HepG2 (cell line): ENCODE results near the gene SMIM14. TPM values are rescaled to one million over a fixed set of nuclear protein-coding genes. Genes with fewer than 3 reads are reported as not detected.
A peak's percentile ranks its signal among the peaks of the same experiment; 100 is the strongest.

Experiments
- AKNA ChIP-seq: sonication (generic); formaldehyde crosslinking; IDR thresholded peaks from 2 replicates; pipeline ENCODE4 v1.4.0; 2020; ENCODE audit warnings: missing genetic modification reagents, borderline replicate concordance
- MTA1 ChIP-seq: sonication (generic); formaldehyde crosslinking; IDR thresholded peaks from 2 replicates; pipeline ENCODE4 v1.4.0; 2020; ENCODE audit warnings: missing genetic modification reagents, mild to moderate bottlenecking, borderline replicate concordance
- MYC ChIP-seq: sonication (generic); formaldehyde crosslinking; IDR thresholded peaks from 2 replicates; pipeline ENCODE4 v1.9.0; 2021; ENCODE audit warnings: missing genetic modification reagents, borderline replicate concordance
- MYNN ChIP-seq: sonication (generic); formaldehyde crosslinking; IDR thresholded peaks from 2 replicates; pipeline ENCODE4 v1.4.0; 2020; ENCODE audit warnings: mild to moderate bottlenecking, low read depth, missing genetic modification reagents
- NFE2L2 ChIP-seq: fragments of 150-350 bp; IDR thresholded peaks from 2 replicates; pipeline ENCODE4 v1.6.1; 2014; ENCODE audit warnings: low read length
- NFYB ChIP-seq: sonication (generic); formaldehyde crosslinking; IDR thresholded peaks from 2 replicates; pipeline ENCODE4 v1.4.0; 2020; ENCODE audit warnings: missing genetic modification reagents
- NR0B2 ChIP-seq: sonication (generic); formaldehyde crosslinking; IDR thresholded peaks from 2 replicates; pipeline ENCODE4 v1.4.0; 2020; ENCODE audit warnings: mild to moderate bottlenecking, missing genetic modification reagents
- NR2F6 ChIP-seq, 2 experiments: IDR thresholded peaks; 2 replicates each; pipeline ENCODE4 v1.6.1; 2016; ENCODE audit warnings: antibody characterized with exemption in 1 of 2, mild to moderate bottlenecking in 1 of 2
- SRY ChIP-seq: sonication (generic); formaldehyde crosslinking; IDR thresholded peaks from 2 replicates; pipeline ENCODE4 v1.8.0; 2022; ENCODE audit warnings: mild to moderate bottlenecking, missing genetic modification reagents
- ZHX2 ChIP-seq, 2 experiments: sonication (generic) in 1 of 2; formaldehyde crosslinking in 1 of 2; IDR thresholded peaks; 2 replicates each; pipeline versions ENCODE4 v1.6.1 to v1.9.0; 2014 to 2022; ENCODE audit warnings: antibody characterized with exemption in 1 of 2, borderline replicate concordance in 1 of 2, inconsistent platforms in 1 of 2, low read depth in 1 of 2, missing genetic modification reagents in 1 of 2
- ZNF121 ChIP-seq: sonication (generic); formaldehyde crosslinking; IDR thresholded peaks from 2 replicates; pipeline ENCODE4 v1.5.0; 2020; ENCODE audit warnings: mild to moderate bottlenecking, missing genetic modification reagents
- ZNF292 ChIP-seq: sonication (generic); formaldehyde crosslinking; IDR thresholded peaks from 2 replicates; pipeline ENCODE4 v1.8.1; 2022; ENCODE audit warnings: mild to moderate bottlenecking, low read depth, missing genetic modification reagents, borderline replicate concordance
- ZNF354B ChIP-seq: sonication (generic); formaldehyde crosslinking; IDR thresholded peaks from 2 replicates; pipeline ENCODE4 v1.8.0; 2022; ENCODE audit warnings: mild to moderate bottlenecking, missing genetic modification reagents
- ZNF572 ChIP-seq: sonication (generic); formaldehyde crosslinking; IDR thresholded peaks from 2 replicates; pipeline ENCODE4 v1.5.1; 2020; ENCODE audit warnings: mild to moderate bottlenecking, missing genetic modification reagents
- polyA plus RNA-seq, 8 experiments: library from polyadenylated mRNA; depleted of rRNA in 3 of 8; stranded (reverse) in 7 of 8; unstranded in 1 of 8; fragments of >200 nt; fragmentation: Illumina TruSeq in 4 of 8; extraction: Trizol in 4 of 8; gene quantifications; 2 replicates each; pipeline versions ENCODE4 v1.2.1 to v1.2.3, GENCODE V29; 2011 to 2016; ENCODE audit warnings: low read depth in 4 of 8, missing spikeins in 1 of 8, mixed read lengths in 1 of 8; ENCODE audit not compliant: insufficient read depth in 1 of 8
- total RNA-seq, 5 experiments: library from RNA; depleted of rRNA; stranded (reverse); fragments of >200 nt; fragmentation: Illumina TruSeq; extraction: Trizol; gene quantifications; 2 replicates each; pipeline ENCODE4 v1.2.3, GENCODE V29; 2016; ENCODE audit warnings: low read depth in 1 of 5
- TF ChIP-seq, protein P1 (sequence below): fragments of 450-650 bp; IDR thresholded peaks from 2 replicates; pipeline ENCODE4 v1.6.1; 2017

The SMIM14 gene
- total and polyA plus RNA-seq, 2 of the 13 experiments (the other 11 are each of a cell fraction or from before 2014, with no cell fraction given): 16.3 to 28.1 TPM

- TF ChIP-seq AKNA (CRISPR knock-in tag): no peak
- TF ChIP-seq NFYB (CRISPR knock-in tag): peak; percentile 81
- TF ChIP-seq, protein P1, sequence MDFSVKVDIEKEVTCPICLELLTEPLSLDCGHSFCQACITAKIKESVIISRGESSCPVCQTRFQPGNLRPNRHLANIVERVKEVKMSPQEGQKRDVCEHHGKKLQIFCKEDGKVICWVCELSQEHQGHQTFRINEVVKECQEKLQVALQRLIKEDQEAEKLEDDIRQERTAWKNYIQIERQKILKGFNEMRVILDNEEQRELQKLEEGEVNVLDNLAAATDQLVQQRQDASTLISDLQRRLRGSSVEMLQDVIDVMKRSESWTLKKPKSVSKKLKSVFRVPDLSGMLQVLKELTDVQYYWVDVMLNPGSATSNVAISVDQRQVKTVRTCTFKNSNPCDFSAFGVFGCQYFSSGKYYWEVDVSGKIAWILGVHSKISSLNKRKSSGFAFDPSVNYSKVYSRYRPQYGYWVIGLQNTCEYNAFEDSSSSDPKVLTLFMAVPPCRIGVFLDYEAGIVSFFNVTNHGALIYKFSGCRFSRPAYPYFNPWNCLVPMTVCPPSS: no peak
- peak; percentile 90 for TF ChIP-seq SRY (CRISPR knock-in tag)
- no peak; the same call in 1 of the 2 replicates for TF ChIP-seq MYNN (CRISPR knock-in tag)
- TF ChIP-seq ZNF292: peak; percentile 23; the same call in 1 of the 2 replicates
- TF ChIP-seq ZNF121: peak; percentile 79; the same call in 1 of the 2 replicates
- peak; percentile 87; the same call in 1 of the 2 replicates for TF ChIP-seq MTA1 (CRISPR knock-in tag)
- TF ChIP-seq NR0B2 (CRISPR knock-in tag): peak; percentile 81
- TF ChIP-seq ZNF354B (CRISPR knock-in tag): no peak
- peak; percentile 98 for TF ChIP-seq MYC
- TF ChIP-seq NR2F6 (IDR thresholded peaks at IDR 0.05): peak; percentile 28; the same call in 1 of the 2 replicates
- peak; percentile 42; the same call in 1 of the 2 replicates for TF ChIP-seq NR2F6 (CRISPR knock-in tag; IDR thresholded peaks at IDR 0.05)
- peak; percentile 44; the same call in 1 of the 2 replicates for TF ChIP-seq ZHX2 (IDR thresholded peaks at IDR 0.05; ENCODE audit: low read depth)
- TF ChIP-seq ZHX2 (CRISPR knock-in tag; IDR thresholded peaks at IDR 0.05; ENCODE audit: borderline replicate concordance): no peak
- TF ChIP-seq NFE2L2: no peak
- TF ChIP-seq ZNF572: peak; percentile 62; the same call in 1 of the 2 replicates
These were observed 111.2 kb downstream of the SMIM14 start, which contains the start of gene UGDH (continued) for GRCh38 chr4:39527296-39528060.
